OCI-LY3 (cell line): Measurements from ENCODE around the gene FDXR.

Experiments
- EZH2phosphoT487 ChIP-seq: fragments of 200-600 bp; shearing (Covaris generic); IDR thresholded peaks from 2 replicates; pipeline ENCODE4 v1.6.1; 2018; ENCODE audit warnings: antibody characterized with exemption, mixed run types, low read depth
- TF ChIP-seq, protein P1 (sequence below): fragments of 200-600, 300-600 bp; sonication (generic); IDR thresholded peaks from 2 replicates; pipeline ENCODE4 v1.5.1; 2014; ENCODE audit warnings: antibody characterized with exemption, low read length, low read depth

GRCh38 chr17:74868908-74869255 is 3.9 kb downstream of the FDXR start:
- TF ChIP-seq, protein P1, sequence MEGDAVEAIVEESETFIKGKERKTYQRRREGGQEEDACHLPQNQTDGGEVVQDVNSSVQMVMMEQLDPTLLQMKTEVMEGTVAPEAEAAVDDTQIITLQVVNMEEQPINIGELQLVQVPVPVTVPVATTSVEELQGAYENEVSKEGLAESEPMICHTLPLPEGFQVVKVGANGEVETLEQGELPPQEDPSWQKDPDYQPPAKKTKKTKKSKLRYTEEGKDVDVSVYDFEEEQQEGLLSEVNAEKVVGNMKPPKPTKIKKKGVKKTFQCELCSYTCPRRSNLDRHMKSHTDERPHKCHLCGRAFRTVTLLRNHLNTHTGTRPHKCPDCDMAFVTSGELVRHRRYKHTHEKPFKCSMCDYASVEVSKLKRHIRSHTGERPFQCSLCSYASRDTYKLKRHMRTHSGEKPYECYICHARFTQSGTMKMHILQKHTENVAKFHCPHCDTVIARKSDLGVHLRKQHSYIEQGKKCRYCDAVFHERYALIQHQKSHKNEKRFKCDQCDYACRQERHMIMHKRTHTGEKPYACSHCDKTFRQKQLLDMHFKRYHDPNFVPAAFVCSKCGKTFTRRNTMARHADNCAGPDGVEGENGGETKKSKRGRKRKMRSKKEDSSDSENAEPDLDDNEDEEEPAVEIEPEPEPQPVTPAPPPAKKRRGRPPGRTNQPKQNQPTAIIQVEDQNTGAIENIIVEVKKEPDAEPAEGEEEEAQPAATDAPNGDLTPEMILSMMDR = no peak
- no peak for TF ChIP-seq EZH2phosphoT487
